ENCODE results near the gene PPP2R5E.
"Not testable (repeated sequence)": the region's sequence is repeated elsewhere in the genome, so short reads cannot be mapped to it uniquely, and the experiment has no call there.

The PPP2R5E gene

DNA sequence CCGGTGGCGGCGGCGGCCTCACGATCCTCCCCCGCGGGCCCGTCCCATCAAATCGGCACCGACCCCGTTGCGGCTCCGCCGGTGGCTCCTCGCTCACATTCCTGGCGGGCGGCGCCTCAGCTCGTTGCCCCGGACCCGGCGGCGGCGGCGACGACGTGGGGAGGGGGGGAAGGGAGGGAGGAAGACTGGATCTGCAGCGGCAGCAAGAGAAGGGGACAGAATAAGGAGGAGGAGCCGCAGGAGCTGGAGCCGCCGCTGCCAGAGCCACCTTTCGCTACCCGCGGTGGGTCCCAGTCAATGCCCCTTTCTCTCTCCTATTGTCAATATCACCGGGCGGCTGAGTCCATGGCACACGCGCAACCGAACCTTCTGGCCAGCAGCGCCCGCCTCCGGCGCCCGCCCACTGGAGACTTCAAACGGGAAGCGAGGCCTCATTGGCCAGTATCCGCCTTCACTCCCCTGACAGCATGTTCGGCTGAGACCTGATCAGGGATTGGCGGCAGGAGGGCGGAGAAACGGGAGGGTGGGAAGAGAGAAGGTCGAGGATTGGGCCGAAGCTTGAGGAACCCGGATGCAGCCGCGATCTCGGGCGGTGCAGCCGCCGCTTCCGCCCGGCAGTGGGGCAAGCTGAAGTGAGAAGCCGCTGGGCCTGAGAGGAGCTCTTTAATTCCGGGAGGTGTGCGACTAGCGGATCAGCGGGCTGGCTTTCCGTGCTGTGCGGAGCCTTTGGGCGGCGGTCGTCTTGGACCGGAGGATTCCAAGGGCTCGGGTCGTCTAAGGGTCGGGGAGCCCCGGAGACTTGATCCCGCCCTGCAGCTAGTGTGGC is at the start of gene PPP2R5E:
Gene PPP2R5E, minus strand, starts transcription at position 378 of the 826 bp plus-strand sequence. CDS start 3,692 bp downstream, outside the sequence.
- peak; percentile 100 for DNase-seq

- DNase-seq: not testable (repeated sequence)
Measured at GRCh38 chr14:63583046-63583445, 39.9 kb upstream of the PPP2R5E start.

DNA sequence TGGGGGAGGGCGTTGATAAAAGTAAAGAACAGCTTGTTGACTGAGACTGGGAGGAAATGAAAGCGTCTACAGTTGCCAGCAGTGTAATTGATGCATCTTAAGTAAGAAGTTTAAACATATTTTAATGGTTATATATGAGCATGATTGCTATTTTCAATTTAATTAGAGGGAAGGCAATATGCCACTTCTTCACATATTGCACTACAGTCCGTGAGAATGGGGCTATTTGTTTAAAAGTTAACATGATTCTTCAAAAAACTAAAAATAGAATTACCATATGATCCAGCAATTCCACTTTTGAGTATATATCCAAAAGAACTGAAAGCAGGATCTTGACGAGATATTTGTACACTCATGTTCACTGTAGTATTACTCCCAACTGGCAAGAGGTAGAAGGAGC is 38.3 kb upstream of the PPP2R5E start:
- DNase-seq: no peak

DNA sequence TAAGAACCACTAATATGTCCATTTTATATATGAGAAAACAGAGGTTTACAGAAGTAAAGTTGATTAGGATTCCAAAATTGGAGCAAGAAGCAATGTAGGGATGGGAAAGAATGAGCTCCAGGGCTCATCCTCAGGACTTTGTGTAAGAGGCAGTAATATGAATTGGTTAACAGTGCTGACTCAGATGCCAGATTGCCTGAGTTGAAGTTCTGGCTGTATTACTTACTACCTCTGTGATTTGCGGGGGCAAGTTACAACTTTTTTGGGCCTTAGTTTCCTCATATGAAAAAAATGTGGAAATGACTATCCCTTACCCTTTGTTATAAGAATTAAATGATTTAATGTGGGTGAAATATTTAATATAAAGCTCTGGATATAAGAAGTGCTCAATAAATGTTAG is 35.1 kb upstream of the PPP2R5E start:
- no peak for DNase-seq

DNA sequence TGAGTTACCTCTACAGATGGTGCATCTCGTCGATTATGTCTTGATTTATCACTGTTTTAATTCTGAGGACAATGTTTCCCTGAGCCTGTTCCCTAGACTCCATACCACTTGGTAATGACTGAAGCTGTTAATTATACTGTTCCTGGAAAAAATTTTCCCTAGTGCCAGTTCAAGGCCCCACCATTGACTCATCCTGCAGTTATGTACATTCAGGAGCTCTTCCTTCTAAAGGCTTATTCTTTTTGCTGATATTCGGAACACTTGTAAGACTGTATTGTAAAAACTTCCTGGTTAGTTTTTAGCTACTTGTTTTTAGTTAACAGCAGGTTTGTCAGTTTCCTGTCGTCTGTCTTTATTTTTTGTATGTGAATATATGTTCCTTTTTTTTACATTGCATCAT is 30.4 kb upstream of the PPP2R5E start:
- DNase-seq: no peak

- no peak for DNase-seq
Measured at GRCh38 chr14:63565448-63565847, 22.3 kb upstream of the PPP2R5E start.

- DNase-seq: no peak
Measured at GRCh38 chr14:63564318-63564717, 21.1 kb upstream of the PPP2R5E start.

GRCh38 chr14:63563370-63564026 is 20.3 kb upstream of the PPP2R5E start:
- no peak for DNase-seq

DNA sequence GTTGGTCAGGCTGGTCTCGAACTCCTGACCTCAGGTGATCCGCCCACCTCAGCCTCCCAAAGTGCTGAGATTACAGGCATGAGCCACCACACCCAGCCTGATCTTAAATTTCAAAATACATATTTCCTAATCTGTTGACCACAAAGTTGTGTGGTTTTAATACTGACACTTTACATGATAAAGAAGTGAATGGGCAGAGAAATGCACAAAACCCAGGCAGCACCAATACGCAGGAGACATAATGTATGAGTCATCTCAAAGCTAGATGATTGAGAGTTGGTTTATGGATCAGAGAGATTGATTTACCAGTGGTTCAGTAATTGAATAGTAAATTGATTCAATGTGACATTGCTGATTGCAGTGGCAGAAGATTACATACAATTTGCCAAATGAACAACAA is 19.2 kb upstream of the PPP2R5E start:
- DNase-seq: no peak

DNA sequence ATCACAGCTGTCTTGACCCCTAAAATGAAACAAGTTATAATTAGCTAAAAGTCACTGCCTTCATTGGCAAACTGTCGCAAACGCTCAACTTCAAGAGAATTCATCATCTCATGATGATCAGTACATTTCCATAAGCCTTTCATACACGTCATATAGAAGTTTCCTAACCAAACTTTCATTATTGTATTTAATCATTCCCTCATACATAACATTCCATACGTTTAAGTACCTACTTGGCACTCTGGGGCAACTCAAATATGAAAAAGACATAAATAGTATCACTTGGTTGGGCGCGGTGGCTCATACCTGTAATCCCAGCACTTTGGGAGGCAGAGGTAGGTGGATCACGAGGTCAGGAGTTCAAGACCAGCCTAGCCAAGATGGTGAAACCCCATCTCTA is 12.4 kb upstream of the PPP2R5E start:
- DNase-seq: no peak

GRCh38 chr14:63551332-63551731 is 8.2 kb upstream of the PPP2R5E start:
- DNase-seq: no peak

DNA sequence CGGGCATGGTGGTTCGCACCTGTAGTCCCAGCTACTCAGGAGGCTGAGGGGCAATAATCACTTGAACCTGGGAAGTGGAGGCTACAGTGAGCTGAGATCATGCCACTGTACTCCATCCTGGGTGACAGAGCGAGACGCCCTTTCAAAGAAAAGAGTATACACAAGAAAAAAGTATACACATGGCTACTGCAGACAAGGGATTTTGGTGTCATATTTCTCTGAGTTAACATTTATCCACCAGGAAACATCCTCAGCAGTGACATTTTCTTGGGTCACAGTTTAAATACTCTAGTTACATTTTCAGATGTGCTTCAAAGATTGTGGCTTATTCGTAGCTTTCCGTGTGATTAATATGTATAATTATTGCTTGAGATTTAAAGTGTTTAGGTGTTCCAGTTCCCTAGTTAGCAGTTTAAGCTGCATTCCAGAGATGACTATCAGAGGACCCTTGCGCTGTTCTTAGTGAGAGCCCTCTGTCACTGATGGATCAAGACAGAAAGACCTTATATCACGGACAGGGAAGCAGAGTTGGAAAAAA is 4.7 kb upstream of the PPP2R5E start:
- no peak for DNase-seq

DNA sequence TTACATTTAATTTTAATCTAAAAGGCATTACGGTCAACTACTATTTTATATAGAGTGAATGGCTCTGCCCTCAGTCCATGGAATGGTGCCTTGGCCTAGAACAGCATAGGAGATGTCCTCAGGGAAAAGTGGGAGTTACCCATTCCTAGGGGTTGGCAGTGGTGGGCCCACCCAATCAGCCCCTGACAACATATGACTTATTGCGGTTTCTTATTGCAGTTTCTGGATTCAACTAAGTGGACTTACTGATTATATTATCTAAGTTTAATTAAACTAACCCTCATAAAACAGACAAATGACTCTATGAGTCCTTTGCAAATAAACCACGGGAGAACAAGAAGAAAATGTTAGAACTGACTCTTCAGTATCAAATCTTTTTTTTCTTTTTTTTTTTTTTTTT is 2.3 kb upstream of the PPP2R5E start:
- DNase-seq: no peak

DNA sequence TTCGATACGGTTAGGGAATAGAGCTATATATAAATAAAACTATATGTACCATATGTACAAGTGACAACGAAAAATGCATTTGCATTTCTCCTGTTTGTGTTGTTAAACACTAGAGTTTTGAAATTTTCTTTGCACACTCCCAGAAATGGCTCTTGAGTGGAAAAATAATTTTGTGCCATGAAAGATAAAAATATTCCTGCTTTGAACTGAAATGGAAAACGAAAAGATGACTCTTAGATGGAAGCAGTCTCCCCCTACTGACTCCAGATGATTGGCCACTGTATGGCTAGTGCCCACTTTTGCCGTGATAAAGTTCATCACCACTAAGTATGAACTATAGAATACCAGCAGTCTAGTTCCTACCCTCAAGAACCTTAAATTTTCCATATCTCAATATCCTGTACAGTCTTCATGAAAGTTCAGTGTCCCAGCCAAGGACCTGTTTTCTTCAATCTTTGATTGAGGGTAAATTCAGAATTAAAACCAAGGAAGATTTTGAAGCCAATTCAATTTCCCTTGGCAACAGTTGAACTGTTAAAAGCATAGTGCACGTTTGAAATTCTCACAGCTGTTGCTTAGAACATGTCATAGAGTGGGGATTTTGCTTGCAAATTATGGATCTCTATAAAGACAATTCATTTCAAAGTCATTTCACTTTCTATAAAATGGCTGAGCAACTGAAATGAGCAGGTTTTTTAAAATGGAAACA is 1.6 kb upstream of the PPP2R5E start:
- no peak for DNase-seq

GRCh38 chr14:63543826-63544406 is 739 bp upstream of the PPP2R5E start:
- peak; percentile 67 for DNase-seq

DNA sequence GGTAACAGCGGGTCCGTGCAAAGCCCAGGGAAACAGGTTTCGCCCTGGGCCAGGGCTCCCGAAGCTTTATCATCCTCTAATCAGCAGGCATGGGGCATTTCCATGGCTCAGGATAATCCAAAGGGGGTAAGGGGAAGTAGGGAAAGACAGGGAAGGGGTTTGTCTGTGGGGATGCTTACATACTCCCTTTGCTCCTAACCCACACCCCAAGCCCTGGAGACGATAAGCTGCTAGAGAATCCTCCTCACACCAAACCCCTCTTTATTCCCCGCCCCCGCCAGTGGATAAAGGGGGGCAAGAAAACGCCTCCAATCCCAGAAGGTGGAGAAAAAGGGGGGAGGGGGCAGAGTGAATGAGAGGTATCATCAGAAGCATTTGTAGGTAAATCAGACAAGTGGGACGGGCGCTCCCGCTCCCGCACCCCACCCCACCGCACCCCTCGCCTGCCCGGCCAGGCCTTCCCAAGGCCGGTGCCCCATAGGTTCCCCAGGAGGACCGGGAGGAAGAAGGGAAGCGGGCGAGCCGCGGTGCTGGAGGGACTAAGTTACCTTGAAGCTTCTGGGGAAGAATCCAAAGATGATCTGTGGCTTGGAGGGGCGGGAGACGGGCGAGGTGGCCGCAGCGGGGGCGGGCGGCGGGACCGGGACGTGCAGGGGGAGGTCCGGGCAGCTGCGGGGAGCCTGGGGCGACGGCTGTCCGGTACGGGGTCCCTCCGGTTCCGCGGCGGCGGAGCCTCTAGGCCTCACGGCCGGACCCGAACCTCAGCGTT is 762 bp downstream of the PPP2R5E start:
- peak; percentile 75 for DNase-seq

DNA sequence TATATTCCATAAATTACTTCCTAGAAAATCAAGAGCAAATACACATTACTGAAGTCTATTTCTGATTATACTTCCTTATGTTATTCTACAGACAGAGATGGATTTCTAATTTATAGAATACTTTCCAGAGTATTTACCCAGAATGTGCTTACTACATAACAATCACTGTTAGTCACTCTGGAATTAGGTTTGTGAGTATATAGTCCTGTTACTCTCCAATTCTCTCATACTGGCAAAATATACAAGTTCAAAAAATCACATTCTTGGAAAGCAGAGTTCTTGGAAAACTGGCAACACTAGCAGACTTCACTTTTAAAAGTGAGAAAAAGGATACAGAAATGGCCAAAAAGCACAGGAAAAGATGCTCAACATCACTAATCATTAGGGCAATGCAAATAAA is 7.3 kb downstream of the PPP2R5E start:
- no peak for DNase-seq

- no peak for DNase-seq
Measured at GRCh38 chr14:63533474-63533873, 9.7 kb downstream of the PPP2R5E start.

- DNase-seq: no peak
Measured at GRCh38 chr14:63524537-63525155, 18.5 kb downstream of the PPP2R5E start.

GRCh38 chr14:63523735-63524426 is 19.3 kb downstream of the PPP2R5E start:
- DNase-seq: no peak

- DNase-seq: not testable (repeated sequence)
Measured at GRCh38 chr14:63522511-63522910, 20.7 kb downstream of the PPP2R5E start.
